T-helper 1 cell treated with Interleukin-12 subunit alpha and Interleukin-12 subunit beta and Interleukin-4 antibody, amounts not matched to agents 30 ng/mL and 1 ng/mL, for 36 hours (primary cell): ENCODE results near the gene LBHD1. TPM values are rescaled to one million over a fixed set of nuclear protein-coding genes. Genes with fewer than 3 reads are reported as not detected.
"Not testable (repeated sequence)": the region's sequence is repeated elsewhere in the genome, so short reads cannot be mapped to it uniquely, and the experiment has no call there.

Source experiments
- intact Hi-C: fragments of 100-400 bp; cut with micrococcal nuclease; formaldehyde crosslinking; loops from one replicate; pipeline ENCODE4 v1.15.1; 2024
- total RNA-seq: library from RNA; stranded (reverse); gene quantifications from 2 replicates; pipeline ENCODE4 v1.2.3, GENCODE V29; 2022

Gene LBHD1
- total RNA-seq, 1 donor from 2014 or later: 20.9 TPM

- intact Hi-C loops: loop anchor here (1.0 to 10.0 kb wide), 13 partner anchors 12 to 541 kb away; partner anchors contain the start of genes EML3, GANAB, HNRNPUL2 and INCENP
Measured at GRCh38 chr11:62665599-62666258, 6.3 kb downstream of the LBHD1 start.

- intact Hi-C loops: loop anchor here (1.0 to 10.0 kb wide), 13 partner anchors 12 to 540 kb away; partner anchors contain the start of genes EML3, GANAB, HNRNPUL2 and INCENP
Measured at GRCh38 chr11:62665075-62665598, 6.9 kb downstream of the LBHD1 start, which contains the start of the genes C11orf98 and CSKMT. Gene C11orf98 (minus strand): TSS chr11:62665210. CDS start chr11:62665169, 41 bp downstream. Gene CSKMT (plus strand): TSS chr11:62665312. CDS start chr11:62665880, 568 bp downstream.

GRCh38 chr11:62664405-62665074 is 7.5 kb downstream of the LBHD1 start:
- intact Hi-C loops: loop anchor here (1.0 to 10.0 kb wide), 14 partner anchors 8 to 540 kb away; partner anchors contain the start of genes EML3, GANAB, HNRNPUL2 and INCENP

- intact Hi-C loops: no loop called here
Measured at GRCh38 chr11:62656796-62657429, 15.2 kb downstream of the LBHD1 start.

GRCh38 chr11:62654297-62654696 is 17.8 kb downstream of the LBHD1 start:
- intact Hi-C loops: no loop called here

- intact Hi-C loops: loop anchor here (1.0 kb wide), 6 partner anchors 7 to 75 kb away; partner anchors contain the start of genes C11orf98, CSKMT, HNRNPUL2 and UQCC3
Measured at GRCh38 chr11:62652161-62653006, 19.7 kb downstream of the LBHD1 start.

- intact Hi-C loops: not testable (repeated sequence)
Measured at GRCh38 chr11:62650283-62650682, 21.8 kb downstream of the LBHD1 start.

- intact Hi-C loops: no loop called here
Measured at GRCh38 chr11:62649486-62649885, 22.6 kb downstream of the LBHD1 start.

GRCh38 chr11:62648967-62649364 is 23.1 kb downstream of the LBHD1 start:
- intact Hi-C loops: no loop called here

- intact Hi-C loops: no loop called here
Measured at GRCh38 chr11:62648185-62648966, 23.7 kb downstream of the LBHD1 start.

- intact Hi-C loops: loop anchor here (2.0 kb wide), 3 partner anchors 157 to 855 kb away; partner anchors contain the start of genes FEN1, NXF1, STX5 and TEX54
Measured at GRCh38 chr11:62647609-62648005, 24.5 kb downstream of the LBHD1 start.

GRCh38 chr11:62646825-62647608 is 25.1 kb downstream of the LBHD1 start:
- intact Hi-C loops: loop anchor here (1.0 to 2.0 kb wide), 13 partner anchors 18 to 854 kb away; partner anchors contain the start of genes C11orf98, CSKMT, EML3 and FEN1

- intact Hi-C loops: loop anchor here (1.0 to 2.0 kb wide), 14 partner anchors 7 to 853 kb away; partner anchors contain the start of genes C11orf98, CSKMT, EML3 and FEN1
Measured at GRCh38 chr11:62645946-62646824, 25.9 kb downstream of the LBHD1 start, which contains the start of gene GANAB. Gene GANAB (minus strand): TSS chr11:62646613. CDS start chr11:62646599, 14 bp downstream.

GRCh38 chr11:62645671-62645945 is 26.5 kb downstream of the LBHD1 start:
- intact Hi-C loops: loop anchor here (1.0 kb wide), 1 partner anchor 8 kb away; the partner anchor contains the start of gene INTS5

GRCh38 chr11:62644220-62644619 is 27.8 kb downstream of the LBHD1 start:
- intact Hi-C loops: no loop called here

GRCh38 chr11:62632492-62632891 is 39.6 kb downstream of the LBHD1 start:
- intact Hi-C loops: no loop called here

- intact Hi-C loops: no loop called here
Measured at GRCh38 chr11:62627713-62628112, 44.4 kb downstream of the LBHD1 start.
